HG03175 (cell line): ENCODE results near the gene LIMS1.
"Not testable (repeated sequence)": the region's sequence is repeated elsewhere in the genome, so short reads cannot be mapped to it uniquely, and the experiment has no call there.

Experiments used
- ATAC-seq: cut with Tn5 transposase; IDR thresholded peaks from one replicate; pipeline ENCODE4 v1.9.1; 2021; ENCODE audit warnings: mild to moderate bottlenecking, moderate library complexity; ENCODE audit not compliant: unreplicated experiment

Gene LIMS1

DNA sequence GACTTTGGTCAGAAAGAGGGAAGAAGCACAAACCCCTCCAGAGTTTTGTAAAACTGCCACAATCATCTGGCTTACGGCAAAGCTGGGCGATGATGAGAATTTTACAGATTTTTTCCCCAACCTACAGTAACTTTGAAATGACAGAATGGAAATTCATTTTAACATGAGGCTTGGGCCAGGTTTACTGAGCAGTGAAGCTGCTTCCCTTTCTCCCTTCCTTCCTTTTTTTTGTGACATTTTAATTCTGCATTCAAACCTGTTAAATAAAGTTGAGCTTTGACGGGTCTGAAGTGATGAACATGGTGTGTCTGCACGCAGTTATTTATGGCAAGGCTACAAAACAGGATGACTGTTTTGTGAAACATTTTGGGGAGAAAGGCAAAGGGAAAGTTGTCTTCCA lies 123.2 kb downstream of the LIMS1 start:
- ATAC-seq = not testable (repeated sequence)

DNA sequence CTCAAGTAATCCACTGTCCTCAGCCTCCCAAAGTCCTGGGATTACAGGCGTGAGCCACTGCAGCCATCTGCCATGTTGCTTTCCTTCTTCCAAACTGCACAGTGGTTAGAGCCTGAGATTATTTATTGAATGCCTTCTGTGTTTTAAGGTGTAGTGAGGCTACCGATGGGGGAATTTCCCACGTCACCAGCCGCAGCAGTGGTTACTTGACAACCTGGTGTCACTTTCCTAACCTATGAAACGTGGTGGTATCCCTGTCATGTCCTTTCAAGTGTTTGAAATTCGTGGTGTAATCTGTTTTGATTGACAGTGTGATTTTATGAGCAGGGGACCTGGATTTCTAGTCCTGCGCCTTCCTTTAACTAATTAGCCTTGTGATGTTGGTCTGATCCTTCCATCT lies 124.3 kb downstream of the LIMS1 start:
- not testable (repeated sequence) for ATAC-seq

DNA sequence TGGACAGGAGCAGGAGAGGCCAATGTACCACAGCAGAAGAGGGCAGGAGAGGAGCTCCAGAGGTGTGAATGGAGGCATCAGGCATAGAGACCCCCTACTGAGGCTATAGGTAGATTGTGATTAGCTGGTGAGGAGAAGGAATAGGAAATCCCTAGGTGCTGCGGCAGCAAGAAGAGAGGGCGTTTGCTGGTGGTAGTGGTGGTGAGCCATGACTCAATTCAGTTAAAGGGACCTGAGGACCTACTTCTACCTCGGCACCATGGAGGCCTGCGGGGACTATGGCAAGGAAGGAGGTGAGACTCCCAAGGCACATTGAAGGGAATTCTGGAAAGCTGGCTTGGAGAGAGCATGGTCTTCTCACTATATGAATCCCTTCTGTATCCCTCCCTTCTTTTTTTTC lies 127.2 kb downstream of the LIMS1 start:
- ATAC-seq = not testable (repeated sequence)

DNA sequence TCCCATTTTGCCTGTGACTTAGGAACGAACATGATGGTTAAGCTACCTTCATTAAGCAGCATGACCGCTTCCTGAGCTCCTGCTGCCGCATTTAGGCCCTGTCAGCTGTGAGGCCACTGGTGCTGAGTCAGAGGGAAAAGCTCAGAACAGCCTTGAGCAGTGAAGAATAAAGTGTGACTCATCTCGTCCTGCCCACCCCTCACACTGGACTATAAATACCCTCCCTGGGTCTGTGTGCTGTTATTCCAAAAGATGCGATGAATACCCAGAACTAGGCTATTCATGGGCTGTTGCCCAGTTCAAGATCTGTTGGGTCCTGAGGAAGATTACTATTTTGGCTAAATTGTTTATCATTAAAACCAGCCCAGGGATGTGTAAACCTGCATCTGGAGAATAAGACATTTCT lies 127.9 kb downstream of the LIMS1 start:
- ATAC-seq = peak; percentile 88

DNA sequence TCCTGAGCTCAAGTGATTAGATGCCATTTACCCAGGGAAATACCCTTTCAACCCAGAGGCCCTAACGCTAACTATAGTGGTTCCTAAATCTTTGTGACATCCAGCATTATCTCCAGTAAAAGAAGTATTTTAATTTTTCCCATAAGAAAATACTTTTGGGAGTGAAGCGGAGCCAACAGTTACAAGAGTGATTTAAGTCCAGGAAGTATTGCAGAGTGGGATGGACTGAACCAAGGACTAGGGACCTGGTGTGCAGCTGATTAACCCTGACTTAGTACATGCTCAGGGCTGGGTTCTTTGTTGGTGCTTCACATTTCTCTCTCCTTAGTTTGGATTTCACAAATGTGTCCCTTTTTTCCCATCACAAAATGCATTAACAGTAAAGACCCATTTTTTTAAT lies 129.1 kb downstream of the LIMS1 start:
- not testable (repeated sequence) for ATAC-seq

DNA sequence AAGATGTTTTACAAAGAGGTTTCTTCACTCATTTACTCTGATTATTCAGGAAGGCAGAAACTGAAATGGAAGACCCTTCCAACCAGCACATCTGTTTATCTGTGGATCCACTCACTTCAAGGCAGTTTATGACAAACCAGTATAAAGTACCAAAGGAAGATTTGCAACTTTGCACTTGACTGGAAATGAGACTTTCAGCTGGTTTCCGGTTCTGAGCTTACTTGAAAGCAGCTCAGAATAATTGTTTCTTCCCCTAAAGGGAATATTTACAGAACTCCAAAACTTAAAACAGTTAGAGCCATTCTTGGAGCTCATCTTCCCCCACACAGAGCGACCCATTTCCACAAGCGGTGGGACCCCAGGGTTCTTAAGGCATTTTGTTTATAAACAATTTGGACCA lies 129.8 kb downstream of the LIMS1 start:
- not testable (repeated sequence) for ATAC-seq

DNA sequence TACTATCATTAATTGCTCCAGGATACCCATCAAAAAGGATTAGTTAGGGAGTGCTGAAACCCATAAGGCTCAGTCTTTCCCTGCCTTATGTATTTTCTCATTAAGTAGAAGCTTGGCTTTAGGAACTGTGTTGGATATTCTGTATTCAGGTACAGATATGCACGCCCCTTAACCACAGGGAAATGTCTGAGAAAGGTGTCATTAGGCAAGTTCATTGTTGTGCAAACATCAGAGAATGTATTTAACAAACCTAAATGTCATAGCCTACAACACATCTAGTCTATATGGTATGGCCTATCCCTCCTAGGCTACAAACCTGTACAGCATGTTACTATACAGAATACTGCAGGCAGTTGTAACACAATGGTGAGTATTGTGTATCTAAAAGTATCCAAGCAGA lies 130.7 kb downstream of the LIMS1 start:
- ATAC-seq = not testable (repeated sequence)

DNA sequence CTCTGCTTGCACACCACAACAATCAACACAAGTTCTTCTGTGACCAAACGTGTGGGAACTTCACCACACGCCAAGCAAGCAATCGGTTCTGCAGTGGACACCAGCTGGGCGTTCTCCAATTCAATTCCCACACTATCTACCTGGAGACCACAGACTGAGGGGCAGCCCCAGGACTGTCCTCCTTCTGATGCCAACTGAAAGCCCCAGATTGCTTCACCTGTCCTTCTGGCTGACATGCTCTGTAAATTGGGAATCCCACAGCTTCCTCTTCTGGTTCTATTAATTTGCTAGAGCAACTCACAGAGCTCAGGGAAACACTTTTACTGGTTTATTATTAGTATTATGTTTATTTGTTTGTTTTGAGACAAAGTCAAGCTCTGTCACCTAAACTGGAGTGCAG lies 131.7 kb downstream of the LIMS1 start:
- not testable (repeated sequence) for ATAC-seq

DNA sequence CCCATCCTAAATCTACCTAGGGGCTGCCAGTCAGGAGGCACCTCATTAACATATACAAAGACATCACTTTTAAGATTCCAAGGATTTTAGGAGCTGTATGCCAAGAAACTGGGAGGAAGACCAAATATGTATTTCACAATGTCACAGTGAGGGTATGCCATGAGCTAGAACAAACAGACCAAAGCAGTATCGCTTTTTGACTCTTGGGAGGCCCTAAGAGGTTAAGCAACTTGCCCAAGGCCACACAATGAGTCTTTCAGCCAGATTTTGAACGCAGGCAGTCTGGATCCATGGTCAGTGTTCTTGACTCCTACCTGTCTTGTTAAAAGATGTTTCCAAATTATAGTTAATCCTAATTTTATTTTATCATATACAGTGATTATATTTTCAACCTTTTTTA lies 132.9 kb downstream of the LIMS1 start:
- not testable (repeated sequence) for ATAC-seq

DNA sequence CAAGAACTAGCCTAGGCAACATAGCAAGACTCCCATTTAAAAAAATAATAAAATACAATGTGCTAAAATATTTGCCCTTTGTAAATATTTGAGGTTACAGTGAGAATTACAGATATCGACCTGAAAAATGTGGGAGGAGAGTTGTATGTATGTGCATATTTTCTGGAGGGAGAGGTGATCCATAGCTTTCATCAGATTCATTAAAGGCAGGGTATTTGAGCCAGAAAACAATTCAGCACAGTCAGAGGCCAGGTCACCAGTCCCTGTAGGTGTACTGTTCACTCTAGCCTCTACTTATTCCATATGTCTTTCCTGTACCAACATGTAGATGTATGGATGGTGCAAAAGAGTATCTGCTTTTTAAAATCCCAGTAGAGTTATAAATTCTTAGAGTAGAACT lies 136.0 kb downstream of the LIMS1 start:
- not testable (repeated sequence) for ATAC-seq

DNA sequence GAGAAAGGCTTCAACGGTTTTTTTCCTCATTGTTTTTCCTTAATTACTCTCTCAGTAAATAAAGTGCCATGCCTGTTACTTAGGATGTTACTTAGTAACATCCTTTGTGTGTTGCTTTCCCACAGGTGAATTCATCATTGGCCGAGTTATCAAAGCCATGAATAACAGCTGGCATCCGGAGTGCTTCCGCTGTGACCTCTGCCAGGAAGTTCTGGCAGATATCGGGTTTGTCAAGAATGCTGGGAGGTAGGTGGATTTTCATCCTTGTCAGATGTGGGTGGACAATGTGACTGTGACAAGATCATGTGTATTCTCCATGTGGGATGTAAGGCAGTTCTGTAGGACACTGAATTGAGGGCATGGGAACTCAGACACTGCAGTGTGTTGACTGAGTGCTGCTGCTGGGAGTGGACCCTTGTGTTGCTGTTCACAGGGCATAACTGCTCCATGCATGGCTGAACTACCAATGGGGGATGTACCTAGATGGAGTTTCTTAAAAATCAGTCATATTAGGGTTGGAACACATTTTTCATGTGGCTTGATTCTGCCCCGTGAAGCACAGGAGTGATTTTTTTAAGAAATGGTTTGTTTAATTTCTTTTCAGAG lies 138.0 kb downstream of the LIMS1 start:
- ATAC-seq = not testable (repeated sequence)

DNA sequence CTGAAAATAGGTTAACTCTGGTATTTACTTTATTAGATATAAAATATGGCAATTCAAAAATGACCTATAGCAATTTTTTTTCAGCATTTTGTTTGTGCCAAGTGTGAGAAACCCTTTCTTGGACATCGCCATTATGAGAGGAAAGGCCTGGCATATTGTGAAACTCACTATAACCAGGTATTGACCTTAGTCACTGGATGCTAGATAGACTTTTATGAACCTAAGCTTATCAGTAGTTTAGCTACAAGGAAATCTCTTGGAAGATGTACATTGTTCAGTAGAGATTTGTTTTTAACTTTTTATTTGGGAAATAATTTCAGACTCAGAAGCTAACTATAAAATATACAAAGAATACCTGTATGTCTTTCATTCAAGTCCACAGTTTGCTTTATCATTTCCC lies 142.3 kb downstream of the LIMS1 start:
- not testable (repeated sequence) for ATAC-seq

DNA sequence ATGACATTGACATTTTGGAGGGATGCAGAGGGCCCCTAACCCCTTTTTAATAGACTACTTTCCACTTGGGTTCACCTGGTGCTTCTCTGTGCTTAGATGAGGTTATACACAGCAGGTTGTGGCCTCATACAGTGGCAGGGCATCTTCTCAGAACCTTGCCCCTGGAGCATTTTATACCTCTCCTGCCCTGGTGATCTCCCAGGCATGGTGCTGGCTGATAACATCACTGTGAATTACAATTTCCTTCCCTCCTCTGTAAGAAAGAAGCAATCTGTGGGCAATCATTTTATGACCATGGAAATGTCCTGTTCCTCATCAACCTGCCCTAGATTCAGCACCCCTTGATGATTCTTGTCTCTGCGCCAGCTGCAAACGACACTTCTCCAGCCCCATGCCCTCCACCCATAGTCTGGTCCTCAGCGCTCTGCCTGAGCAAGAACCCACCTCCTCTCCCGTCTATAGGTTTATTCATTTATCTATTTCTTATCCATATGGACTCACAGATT lies 143.0 kb downstream of the LIMS1 start:
- ATAC-seq = not testable (repeated sequence)

DNA sequence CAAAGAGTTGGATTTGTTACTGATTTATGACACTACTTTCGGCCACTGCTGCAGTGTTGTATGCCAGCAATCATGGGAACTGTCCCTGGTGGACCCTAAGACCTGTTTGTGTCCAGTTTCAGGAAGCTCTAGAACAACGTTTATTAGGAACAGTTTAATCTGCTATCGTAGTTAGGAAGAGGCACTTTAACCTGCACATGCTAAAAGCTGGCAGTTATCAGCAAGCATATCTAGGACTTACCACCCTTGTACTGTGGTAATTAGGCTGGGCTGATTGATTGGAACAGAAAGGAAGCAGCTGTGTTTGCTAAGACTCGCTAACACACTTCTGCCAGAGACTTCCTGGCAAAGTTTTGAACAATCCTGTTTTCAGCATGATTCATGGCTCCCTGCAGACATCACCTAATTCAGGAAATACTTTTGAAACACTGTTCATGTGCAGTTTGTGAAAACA lies 144.0 kb downstream of the LIMS1 start:
- ATAC-seq = not testable (repeated sequence)

DNA sequence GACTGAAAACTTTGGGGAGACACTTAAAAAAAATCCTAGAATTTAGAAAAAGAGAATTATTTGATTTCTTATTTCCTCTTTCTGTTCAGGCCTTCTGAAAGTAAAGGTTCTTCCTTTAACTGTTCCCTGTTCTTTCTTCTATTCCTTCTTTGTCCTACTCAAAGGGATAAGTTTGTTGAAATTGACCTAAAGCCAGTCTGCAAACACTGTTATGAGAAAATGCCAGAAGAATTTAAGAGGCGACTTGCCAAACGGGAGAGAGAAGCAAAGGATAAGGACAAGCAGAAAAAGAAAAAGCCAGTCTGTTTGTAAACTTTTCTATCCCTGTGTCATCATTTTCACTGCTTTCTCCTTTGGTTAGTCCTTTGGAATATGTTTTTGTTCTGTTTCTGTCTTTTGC lies 146.5 kb downstream of the LIMS1 start:
- ATAC-seq = not testable (repeated sequence)

DNA sequence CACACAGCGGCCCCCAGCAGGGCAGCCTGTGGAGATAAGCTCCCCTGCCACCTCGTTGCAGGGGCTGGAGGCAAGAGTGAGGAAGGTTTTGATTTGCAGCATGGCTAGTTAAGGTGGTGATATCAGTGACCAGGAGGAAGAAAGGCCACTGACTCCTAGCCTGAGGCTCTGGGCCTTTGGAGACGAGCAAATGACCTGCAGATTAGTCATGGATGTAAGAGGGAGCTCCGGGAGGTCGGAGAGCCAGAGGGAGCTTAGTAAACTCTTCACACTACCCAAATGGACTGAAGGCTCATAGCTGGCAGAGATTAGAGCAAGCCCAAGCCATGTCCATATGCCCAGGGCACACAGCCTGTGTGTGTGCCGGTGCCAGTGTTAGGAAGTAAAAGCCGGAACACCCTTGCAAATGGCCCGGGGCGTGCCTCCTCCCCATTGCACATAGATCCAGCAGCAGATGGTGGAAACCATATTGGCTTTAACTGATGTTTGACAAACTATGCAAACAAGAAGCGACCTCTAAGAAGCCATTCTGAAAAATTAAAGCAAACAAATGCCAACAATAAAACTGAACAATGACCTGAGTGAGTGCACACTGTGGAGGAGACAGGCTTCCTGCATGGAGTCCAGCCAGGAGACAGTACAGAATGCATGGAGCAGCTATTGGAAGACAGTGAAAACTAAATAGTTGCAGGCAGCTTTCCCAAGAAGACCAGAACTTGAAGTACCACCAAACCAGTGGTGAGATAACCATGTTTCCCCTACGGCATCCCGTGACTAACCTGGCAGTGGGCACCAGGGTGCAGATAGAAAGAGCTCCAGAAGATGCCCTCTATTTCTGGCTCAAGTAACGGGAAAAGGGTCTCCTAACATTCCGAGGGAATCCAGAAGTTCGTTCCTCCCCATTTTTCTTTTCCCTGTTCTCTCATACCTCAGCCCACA lies 154.8 kb downstream of the LIMS1 start:
- not testable (repeated sequence) for ATAC-seq

DNA sequence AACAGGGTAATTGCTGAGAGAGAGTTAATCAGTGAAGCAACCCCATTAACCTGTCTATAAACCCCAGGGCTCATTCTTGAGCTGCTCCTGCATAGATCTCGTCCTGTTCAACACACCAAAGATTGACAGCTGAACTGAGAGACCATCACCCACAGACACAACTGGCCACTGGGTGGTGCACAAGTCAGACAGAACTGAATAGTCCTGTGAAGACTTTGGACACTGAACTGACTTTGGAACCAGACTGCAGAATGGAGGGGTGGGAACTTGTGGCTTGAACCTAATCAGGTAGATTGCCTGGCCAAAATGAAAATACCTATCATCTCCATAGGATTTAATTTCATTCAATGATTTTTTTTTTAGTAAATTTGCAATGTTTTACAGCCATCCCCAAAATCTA lies 155.7 kb downstream of the LIMS1 start:
- peak; percentile 82 for ATAC-seq

DNA sequence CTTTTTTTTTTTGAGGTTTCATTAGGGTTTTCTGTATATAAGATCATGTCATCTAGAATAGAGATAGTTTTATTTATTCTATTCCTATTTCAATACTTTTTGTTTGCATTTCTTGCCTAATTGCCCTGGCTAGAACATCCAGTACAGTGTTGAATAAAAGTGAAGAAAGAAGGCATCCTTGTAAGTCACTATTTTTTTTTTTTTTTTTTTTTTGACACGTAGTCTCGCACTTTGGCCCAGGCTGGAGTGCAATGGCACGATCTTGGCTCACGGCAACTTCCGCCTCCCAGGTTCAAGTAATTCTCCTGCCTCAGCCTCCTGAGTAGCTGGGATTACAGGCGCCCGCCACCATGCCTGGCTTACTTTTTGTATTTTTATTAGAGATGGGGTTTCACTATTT lies 157.2 kb downstream of the LIMS1 start:
- ATAC-seq = no peak

DNA sequence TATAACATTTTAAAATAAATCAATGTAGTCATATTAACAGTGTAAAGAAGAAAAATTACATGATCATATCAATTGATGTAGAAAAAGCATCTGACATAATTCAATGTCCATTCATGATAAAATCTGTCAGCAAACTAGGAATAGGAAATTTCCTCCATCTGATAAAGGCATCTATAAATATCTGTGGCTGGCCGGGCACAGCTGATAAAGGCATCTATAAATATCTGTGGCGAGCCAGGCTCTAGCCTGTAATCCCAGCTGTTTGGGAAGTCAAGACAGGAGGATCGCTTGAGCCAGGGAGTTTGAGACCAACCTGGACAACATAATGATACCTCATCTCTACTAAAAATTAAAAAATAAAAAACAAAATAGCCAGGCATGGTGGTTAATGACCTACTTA lies 166.9 kb downstream of the LIMS1 start:
- no peak for ATAC-seq

DNA sequence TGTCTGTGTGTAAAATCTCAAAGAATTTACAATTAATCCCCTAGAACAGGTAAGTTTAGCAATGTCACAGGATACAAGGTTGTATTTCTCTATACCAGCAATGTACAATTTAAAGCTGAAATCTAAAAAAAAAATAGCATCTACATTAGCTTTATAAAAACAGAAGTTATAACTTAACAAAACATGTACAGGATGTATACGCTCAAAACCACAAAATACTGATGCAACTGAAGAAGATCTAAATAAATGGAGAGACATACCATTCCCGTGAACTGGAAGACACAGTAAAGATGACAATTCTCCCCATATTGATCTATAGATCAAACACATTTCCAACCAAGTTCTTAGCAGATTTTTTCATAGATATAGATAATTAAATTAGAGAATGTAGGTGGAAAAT lies 167.5 kb downstream of the LIMS1 start:
- ATAC-seq = no peak

DNA sequence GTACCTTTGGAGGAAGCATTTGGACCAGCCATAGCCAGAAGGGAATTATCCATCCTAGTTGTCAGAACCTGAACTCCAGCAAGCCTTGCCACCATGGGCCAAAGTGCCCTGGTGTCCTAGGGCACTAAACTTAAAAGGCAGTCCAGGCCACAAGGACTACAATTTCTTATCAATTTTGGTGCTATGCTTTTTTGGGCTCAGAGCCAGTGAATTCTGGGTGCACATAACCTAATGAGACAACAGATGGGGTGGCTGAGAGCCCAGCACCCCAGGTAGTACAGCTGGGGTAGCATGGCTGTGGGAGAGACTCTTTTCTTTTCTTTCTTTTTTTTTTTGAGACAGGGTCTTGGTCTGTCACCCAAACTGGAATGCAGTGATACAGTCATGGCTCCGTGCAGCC lies 170.6 kb downstream of the LIMS1 start:
- no peak for ATAC-seq

DNA sequence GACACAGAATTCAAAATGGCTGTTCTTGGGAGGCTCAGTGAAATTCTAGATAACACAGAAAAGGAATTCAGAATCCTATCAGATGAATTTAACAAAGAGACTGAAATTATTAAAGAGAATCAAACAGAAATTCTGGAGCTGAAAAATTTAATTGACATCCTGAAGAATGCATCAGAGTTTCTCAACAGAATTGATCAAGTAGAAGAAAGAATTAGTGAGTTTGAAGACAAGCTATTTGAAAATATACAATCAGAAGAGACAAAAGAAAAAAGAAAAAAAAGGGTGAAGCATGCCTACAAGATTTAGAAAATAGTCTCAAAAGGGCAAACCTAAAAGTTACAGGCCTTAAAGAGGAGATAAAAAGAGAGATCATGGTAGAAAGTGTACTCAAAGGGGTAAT lies 173.0 kb downstream of the LIMS1 start:
- ATAC-seq = no peak
